ENCODE measurements around the gene PPP1R13B.
"Not testable (repeated sequence)": the region's sequence is repeated elsewhere in the genome, so short reads cannot be mapped to it uniquely, and the experiment has no call there.

The PPP1R13B gene

DNA sequence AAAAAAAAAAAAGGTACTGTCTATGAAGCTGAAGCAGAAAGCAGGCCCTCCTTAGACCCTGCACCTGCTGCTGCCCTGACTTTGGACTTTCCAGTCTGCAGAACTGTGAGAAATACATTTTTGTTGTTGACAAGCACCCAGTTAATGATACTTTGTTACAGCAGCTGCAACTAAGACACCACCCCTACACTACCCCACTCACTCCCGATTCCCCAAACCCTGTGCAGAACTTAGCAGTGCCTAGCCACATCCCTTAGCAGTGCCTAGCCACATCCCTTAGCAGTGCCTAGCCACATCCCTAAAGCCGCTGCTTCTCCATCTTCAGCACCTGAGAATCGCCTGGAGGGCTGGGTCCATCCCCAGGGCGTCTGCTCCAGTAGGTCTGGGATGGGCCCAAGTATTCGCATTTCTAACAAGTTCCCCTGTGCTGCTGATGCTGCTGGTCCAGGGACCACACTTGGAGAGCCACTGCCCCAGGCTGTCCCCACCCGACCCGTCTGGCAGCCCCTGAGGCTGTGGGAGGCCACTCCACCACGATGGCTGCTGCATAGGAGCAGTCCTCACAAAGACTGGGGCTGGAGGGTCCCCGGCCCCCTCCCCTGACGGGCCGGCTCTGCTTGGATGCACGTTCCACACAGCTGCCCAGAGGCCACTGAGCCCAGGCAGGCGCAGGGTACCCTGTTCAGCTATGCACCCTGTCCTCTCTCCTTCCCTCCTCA, 10.8 kb upstream of the PPP1R13B start:
- FAIRE-seq, result no peak

- no peak for FAIRE-seq
Measured at GRCh38 chr14:103857256-103857655, 9.9 kb upstream of the PPP1R13B start.

DNA sequence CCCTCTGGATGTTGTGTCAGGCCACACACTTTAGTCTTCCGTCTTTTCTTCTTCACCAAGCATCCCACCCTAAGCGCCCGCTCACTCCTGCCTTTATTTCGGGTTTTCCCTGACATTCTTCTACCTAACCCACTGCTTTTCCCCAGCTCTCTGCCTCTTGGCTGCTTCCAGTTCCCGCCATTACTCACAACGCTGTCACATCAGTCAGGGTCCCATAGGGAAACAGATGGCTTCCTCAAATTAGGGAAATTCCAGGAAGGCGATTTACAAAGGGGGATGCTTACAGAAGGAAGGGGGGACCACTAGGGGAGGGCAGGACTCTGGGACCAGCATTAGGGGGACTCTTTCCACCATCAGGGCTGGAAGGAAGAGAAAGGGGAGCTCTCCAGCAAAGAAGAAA, 9.2 kb upstream of the PPP1R13B start:
- FAIRE-seq, result no peak

GRCh38 chr14:103856105-103856504, 8.7 kb upstream of the PPP1R13B start:
- no peak for FAIRE-seq

GRCh38 chr14:103855734-103856095, 8.3 kb upstream of the PPP1R13B start:
- no peak for FAIRE-seq

GRCh38 chr14:103854822-103855733, 7.7 kb upstream of the PPP1R13B start:
- FAIRE-seq, result no peak

- FAIRE-seq, result no peak
Measured at GRCh38 chr14:103854017-103854808, 6.8 kb upstream of the PPP1R13B start.

DNA sequence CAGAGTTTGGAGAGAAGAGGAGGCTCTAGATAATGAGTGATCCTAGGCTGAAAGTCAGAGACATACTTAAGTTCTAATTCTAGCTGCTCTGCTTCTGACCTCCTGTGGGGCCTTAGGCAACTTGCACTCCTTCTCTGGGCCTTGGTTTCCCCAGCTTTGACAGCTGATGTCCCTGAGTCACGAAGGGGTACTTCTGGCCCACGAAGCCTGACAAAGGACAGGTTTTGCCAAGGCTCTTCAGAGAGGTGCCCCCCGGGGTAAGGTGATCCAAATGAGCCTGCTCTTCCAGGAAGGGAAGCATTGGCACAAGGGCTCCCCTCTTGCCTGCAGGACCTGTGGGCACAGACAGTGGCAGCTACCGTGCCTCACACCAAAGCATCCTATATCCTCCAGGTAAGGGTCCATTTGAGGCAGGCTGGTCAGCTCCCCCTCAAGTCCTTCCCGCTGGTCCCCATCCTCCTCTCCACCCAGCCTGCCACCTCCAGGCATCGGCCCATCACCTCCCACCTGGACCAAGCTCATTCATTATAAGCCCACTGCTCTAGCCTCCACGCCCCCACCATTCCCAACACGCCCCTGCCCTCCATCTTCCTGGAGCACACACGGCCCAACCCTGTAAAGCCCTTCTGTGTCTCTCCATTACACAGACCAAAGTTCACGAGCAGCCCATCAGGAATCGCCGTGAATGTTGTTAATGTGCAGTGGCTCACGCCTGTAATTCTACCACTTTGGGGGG, 1.9 kb upstream of the PPP1R13B start:
- FAIRE-seq, result no peak

GRCh38 chr14:103848175-103849077, 1.1 kb upstream of the PPP1R13B start:
- FAIRE-seq, result no peak

- FAIRE-seq, result no peak
Measured at GRCh38 chr14:103846543-103847450, 578 bp downstream of the PPP1R13B start.

- no peak for FAIRE-seq
Measured at GRCh38 chr14:103846097-103846496, 1.3 kb downstream of the PPP1R13B start.

- FAIRE-seq, result no peak
Measured at GRCh38 chr14:103845327-103845726, 2.0 kb downstream of the PPP1R13B start.

DNA sequence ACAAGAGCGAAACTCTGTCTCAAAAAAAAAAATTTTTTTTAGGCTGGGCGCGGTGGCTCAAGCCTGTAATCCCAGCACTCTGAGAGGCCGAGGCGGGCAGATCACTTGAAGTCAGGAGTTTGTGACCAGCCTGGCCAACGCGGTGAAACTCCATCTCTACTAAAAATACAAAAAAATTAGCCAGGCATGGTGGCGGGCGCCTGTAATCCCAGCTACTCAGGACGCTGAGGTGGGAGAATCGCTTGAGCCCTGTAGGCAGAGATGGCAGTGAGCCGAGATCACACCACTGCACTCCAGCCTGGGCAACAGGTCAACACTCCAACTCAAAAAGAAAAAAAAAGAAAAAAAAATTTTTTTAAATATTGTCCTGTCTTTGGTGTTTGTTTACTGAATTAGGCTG, 6.1 kb downstream of the PPP1R13B start:
- FAIRE-seq, result not testable (repeated sequence)

DNA sequence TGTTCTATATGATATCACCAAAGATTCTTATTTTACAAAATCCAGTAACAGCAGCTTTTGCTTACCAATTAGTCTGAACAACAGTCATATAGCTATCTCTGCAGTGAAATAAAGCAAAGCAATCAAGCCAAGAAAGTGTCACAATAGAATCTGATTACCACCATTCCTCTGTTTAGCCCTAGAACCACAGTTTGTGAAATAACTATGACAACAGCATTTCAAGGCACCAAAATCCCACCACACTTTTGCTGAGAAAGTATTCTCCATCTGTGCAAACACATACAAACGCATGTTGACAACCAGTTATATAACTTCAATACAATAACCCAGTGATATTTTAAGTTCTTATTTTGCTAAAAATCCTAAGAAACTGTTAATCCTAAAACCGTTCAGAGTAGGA, 7.4 kb downstream of the PPP1R13B start:
- FAIRE-seq, result no peak

DNA sequence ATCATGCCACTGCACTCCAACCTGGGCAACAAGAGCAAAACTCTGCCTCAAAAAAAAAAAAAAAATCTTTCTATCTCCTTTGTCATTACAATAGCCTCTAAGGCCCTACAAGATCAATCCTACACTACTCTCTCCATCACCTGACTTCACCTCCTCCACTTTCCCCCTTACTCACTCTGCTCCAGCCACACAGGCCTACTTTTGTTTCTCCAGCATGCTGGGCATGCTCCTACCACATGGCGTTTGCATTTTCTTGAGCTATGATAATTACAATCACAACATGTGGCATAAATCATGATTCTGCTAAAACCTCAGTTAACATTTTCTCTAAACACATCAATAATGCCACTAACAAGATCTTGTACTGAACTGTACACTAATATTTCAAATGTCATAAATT, 7.8 kb downstream of the PPP1R13B start:
- FAIRE-seq, result no peak

DNA sequence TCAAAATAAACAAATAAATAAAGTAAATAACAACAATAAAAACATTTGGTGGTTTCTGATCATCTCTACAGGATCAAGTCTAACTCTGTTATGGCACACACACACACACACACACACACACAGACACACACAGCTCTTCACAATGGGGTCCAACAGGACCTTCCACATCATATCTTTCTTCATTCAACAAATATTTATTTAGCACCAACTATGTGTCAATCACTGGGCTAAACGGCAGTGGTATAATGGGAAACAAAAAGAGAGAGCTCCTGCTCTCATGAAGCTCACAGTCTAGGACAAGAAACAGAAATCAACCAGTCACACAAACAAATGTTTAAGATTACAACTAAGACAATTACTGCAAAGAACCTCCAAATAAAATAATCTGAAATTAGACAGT, 9.3 kb downstream of the PPP1R13B start:
- no peak for FAIRE-seq

- FAIRE-seq, result no peak
Measured at GRCh38 chr14:103836976-103837725, 10.2 kb downstream of the PPP1R13B start.

GRCh38 chr14:103834956-103835355, 12.4 kb downstream of the PPP1R13B start:
- FAIRE-seq, result no peak

DNA sequence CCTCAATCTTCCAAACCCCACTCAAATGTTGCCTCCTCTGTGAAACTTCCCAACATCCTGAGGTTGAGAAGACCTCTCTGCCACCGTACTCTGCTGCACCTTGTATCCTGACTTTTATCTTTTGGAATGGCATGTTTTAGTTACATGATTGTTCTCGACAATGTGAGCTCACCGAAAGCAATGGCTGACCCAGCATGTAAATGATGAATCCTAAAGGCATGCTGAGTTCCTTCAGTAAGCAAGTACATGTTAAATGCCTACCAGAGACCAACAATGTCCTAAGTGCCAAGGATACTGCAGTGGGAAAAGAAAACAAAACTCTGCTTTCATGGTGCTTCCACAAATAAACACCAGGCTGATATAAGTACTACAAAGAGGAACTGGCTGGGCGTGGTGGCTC, 13.7 kb downstream of the PPP1R13B start:
- no peak for FAIRE-seq

- FAIRE-seq, result no peak
Measured at GRCh38 chr14:103832046-103832445, 15.3 kb downstream of the PPP1R13B start.

All from G401.6 (cell line).